GM18909 (cell line): ENCODE measurements around the gene NR3C2.

Experiments used
- ATAC-seq: cut with Tn5 transposase; IDR thresholded peaks from one replicate; pipeline ENCODE4 v1.9.1; 2021; ENCODE audit warnings: mild to moderate bottlenecking; ENCODE audit not compliant: unreplicated experiment, poor library complexity

NR3C2 gene

DNA sequence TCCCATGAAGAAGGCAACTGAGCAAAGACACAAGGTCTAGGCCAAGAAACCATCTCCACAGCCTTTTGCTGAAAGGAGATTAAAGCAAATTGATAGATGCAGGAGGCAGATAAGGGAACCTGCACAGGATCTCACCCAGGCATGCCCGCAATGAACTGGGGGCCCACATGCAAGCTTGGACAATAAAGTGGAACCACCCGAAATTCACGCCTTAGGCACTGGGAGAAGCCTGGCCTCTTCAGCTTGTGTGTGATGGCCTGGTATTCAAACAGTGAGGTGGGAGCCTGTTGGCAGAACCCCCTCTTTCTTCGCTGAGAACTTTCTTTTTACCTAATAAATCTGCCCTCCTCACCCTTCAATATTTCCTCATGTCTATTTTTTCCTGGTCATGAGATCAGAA, 213.2 kb downstream of the NR3C2 start:
- ATAC-seq, result no peak

- ATAC-seq, result no peak
These were observed 215.1 kb downstream of the NR3C2 start for GRCh38 chr4:148227147-148227546.

- ATAC-seq, result no peak
These were observed 215.9 kb downstream of the NR3C2 start for GRCh38 chr4:148226341-148226740.

DNA sequence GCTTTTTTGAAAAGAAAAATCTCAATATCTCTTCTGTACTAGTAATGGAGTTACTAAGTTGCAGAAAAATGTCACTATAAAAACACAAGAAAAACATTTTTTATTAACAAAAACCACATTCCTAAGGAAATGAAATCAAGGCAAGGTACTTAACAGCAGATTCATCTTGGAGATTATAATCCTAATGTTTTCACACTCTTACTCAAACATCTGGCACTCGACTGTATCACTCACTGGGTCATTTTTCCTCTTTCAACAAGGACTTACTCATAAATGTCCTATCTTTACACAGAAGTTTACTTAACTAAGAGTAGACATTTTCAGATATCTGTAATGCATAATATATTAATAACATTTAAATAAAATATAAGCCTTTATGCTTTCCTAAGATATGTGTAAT, 216.6 kb downstream of the NR3C2 start:
- ATAC-seq, result no peak

- ATAC-seq, result no peak
These were observed 217.7 kb downstream of the NR3C2 start for GRCh38 chr4:148224476-148224875.

DNA sequence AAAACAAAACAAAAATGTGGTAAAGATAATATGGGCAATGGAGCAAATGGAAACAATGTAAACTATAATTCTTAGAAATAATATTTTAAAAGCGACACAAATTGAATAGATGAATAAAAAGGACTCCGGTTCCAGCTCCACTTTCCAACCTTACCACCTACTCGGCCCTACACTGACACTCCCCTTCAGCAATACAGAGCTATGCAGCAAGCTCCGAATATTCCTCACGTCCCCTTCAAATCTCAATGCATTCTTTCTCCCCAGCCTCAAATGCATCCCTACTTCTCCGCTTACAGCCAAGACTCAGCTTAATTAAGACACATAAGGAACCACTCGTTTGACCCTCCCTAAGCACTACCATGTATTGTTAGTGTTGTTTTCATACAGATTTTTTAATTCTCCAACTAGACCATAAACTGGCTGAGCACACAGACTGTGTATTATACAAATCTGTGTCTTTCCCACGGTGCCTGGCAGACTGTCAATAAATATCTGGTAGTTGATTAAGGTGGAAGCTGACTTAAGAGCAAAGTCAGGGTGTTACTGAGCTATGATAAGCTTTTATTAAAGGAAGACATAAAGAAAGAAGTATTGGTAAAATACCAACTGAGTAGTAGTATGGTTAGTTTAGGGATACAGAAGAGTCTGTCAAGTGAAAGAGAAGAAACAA, 219.1 kb downstream of the NR3C2 start:
- no peak for ATAC-seq

DNA sequence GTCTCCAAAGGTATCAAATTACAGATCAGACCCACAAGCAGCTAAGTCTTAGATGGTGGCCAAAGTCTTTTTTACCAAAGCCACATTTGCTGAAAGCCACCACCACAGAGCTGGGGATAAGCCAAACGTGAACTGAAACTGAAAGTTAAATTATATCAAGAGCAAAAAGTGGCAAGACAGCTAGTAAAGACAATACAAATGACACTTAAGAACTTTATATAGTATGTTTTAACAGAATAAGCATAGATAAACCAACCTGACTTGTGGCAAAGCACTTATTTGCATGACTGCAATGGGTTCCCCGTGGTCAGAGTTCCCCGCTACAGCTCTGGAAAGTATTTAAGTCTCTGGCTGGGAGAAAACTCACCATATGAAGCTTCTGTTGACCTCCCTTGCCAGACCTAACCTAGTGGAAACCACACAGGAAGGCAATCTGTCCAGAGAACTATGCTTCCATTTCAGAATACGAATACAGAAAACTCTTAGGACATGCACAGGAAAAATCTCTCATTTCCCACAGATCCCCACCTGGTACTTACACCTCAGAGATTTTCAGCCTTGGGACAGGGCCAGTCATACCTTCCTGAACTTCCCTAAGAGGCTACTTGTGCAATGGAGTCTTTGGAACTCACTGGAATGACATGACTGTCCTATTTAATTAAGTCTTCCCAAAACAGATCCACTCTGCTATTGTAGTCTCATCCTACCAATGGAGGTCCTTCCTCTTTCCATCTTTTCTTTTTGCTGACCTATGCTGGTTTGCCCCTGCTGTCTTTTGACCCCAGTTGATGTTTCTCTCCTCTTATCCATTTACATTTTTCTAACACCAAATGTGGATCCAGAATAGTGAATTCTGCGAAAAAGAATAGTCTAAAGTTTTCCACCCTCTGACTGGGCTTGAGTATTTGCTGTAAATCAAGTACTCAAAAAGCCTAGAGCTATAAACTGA, 225.1 kb downstream of the NR3C2 start:
- peak; percentile 93 for ATAC-seq

GRCh38 chr4:148216321-148216720, 225.9 kb downstream of the NR3C2 start:
- ATAC-seq, result no peak

DNA sequence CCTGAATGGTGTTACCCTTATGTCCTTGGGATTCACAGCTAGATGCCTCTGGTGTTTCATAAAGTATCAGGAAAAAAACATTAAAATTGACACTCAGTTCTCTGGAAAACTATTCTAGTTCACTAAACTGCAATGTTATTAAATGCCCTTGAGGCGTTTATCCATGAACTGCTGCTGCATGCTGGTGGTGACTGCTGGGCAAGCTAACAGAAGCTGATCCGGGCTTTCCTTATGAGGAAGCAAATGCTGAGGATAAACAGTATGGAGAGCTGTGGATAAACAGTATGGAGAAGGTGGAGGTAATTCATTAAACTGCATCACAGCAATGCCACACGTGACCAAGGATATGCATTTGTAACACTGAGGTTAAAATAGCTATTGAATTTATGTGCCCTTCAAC, 227.0 kb downstream of the NR3C2 start:
- ATAC-seq, result no peak

GRCh38 chr4:148214529-148215166, 227.6 kb downstream of the NR3C2 start:
- ATAC-seq, result no peak

DNA sequence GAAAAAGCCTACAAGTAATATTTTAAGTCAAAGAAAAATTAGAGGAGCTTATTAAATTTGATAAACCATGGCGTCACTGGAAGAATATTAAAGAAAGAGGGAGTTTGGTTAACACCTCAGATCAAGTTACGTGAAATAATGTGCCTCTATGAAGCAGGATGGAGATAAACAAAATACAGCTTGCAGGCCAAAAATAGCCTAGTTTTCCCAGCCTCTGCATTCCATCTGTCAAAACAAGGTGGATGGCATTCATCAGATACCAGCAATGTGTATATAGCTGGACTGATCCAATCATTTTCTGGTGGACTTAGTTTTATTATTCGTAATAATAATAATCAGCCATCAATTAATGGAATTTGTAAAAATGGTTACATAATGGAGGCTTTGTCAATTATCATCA, 230.7 kb downstream of the NR3C2 start:
- ATAC-seq, result no peak

DNA sequence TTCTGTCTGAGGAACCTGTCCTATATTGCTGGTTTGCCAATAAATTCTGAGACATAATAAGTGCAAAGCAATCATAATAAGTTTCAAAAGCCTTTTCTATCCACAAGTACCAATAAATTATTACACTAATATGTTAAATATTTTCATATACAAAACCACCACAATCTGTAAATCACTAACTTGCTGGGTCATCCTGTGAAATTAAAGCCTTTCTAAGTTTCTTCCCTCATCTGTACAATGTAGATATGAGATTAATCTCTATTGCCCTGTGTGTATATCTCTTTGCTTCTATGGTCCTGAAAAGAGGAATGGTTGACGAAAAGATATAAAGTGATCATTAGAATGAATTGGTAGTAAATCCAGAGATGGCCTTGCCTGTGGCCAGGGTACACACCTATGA, 231.6 kb downstream of the NR3C2 start:
- ATAC-seq, result no peak

GRCh38 chr4:148207068-148207467, 235.1 kb downstream of the NR3C2 start:
- no peak for ATAC-seq

DNA sequence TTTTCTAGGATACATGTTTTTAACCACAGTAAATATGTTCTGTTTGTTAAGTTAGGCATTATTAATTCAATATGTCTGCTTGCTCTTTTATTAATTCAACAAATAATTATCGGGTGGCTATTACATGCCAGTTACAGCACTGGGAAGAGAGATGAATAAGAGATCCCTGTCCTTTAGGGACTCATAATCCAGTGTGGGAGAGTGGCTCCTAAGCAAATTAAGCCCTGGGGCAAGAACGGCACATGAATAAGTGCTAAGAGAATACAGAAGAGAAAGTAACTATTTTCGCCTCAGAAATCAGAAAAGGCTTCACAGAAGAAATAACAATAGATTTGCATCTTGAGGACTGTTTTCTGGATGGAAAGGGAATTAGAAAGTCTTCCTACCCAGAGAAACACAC, 236.7 kb downstream of the NR3C2 start:
- no peak for ATAC-seq

DNA sequence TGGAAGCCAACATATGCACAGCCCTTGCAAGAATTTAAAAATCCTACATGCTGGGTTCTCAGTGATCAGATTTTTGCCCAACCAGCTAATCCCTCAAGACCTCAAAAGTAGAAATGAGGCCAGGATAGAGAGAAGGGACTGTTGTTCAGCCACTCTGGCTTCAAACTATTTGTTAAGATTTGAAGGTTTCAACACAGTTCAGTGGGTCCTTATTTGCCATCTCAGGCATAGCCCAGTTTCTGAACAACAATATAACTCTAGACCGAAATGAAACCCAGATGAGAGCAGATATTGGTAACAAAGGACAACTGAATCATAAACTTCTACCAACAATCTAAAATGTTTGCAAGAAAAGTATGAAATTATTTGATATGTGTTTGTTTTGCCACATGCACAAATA, 237.3 kb downstream of the NR3C2 start:
- ATAC-seq, result no peak

- ATAC-seq, result no peak
These were observed 238.0 kb downstream of the NR3C2 start for GRCh38 chr4:148204171-148204570.

GRCh38 chr4:148203056-148203898, 238.9 kb downstream of the NR3C2 start:
- ATAC-seq, result no peak

GRCh38 chr4:148200960-148201359, 241.3 kb downstream of the NR3C2 start:
- ATAC-seq, result no peak

DNA sequence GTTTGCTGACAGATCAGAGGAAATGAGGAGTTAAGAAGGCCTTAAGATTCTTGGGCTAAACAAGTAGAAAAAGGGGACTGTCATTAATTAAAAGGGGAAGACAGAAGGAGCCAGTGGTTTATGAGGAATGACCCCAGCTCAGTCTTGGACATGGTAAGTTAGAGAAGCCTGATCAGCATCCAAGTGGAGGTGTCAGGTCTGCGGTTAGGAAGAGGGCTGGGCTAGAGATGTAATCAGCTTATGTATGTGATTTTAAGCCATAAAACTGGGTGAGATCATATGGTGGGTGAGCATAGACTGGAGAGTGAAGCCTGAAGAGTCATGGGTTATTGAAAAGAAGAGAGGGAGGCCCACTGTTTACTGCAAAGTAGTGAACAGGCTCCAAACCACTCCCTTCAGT, 246.1 kb downstream of the NR3C2 start:
- no peak for ATAC-seq

DNA sequence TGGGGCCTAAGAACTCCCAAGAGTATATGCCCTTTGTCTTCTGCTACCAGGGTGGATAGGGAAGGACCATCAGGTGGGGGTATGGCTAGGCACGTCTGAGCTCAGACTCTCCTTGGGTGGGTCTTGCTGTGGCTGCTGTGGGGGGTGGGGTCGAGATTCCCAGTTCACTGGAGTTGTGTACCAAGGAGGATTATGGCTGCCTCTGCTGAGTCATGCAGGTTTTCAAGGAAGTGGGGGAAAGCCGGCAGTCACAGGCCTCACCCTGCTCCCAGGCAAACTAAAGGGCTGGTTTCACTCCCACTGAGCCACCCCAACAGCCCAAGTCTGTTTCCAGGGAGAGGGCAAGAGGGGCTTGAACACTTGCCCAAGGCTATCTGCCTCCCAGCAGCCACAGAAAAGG, 249.7 kb downstream of the NR3C2 start:
- no peak for ATAC-seq
